Endometrium (tissue), 2 donors: ENCODE data around the gene FGD3.
"Not testable (repeated sequence)": the region's sequence is repeated elsewhere in the genome, so short reads cannot be mapped to it uniquely, and the experiment has no call there.

Experiments used
- FAIRE-seq: peaks from 2 replicates; lab custom pipeline; 2012; peaks lifted over from hg19 to GRCh38; lab: Jason Lieb, UNC
- donor health status: control.
- donor health status: control.

The FGD3 gene

DNA sequence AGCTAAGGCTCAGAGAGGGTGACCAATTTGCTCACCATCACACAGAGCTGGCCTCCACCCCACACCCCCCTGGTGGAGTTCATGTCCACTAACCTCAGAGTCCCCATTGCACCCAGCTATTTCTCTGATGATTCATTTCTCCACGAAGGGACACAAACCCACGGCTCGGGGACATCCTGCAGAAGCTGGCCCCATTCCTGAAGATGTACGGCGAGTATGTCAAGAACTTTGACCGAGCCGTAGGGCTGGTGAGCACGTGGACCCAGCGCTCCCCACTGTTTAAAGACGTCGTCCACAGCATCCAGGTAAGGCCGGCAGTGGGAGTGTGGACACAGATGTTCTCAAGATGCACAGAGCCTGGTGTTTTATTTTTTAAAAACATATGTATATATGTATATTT is 58.6 kb downstream of the FGD3 start:
- FAIRE-seq: no peak

DNA sequence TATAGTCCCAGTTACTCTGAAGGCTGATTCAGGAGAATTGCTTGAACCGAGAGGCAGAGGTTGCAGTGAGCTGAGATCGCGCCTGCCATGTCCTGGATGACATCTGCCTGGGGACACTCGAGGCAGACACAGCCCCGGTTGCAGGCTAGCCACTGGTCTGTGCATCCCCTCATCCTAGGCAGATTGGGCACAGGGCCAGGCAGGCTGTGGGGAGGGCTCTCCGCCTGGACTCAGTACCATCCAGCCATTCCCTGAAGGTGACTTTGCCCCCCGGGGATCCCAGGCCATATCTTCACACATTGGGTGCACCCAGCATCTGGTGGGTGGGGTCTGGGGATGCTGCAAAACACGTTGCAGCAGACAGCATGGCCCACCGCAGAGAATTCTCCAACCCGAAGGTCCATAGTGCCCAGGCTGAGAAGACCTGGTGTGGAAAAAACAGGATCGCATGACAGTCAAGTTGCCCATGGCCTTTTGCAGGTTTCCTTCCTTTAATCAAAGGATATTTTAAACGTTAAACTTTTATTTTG is 60.3 kb downstream of the FGD3 start:
- FAIRE-seq: no peak

DNA sequence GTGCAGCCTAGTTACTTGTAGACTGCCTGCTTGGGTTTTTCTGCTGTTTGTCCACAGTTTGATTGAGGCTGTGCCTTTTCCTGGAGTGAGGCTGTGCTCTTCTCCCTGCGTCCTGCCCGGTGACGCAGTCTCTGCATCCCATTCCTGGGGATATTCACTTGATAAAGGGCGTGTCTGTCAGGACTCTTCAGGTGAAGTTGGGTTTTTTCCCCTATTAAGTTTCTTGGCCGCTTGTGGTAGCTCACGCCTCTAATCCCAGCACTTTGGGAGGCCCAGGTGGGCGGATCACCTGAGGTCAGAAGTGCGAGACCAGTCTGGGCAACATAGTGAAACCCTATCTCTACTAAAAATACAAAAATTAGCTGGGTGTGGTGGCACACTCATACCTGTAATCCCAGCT is 61.1 kb downstream of the FGD3 start:
- no peak for FAIRE-seq

DNA sequence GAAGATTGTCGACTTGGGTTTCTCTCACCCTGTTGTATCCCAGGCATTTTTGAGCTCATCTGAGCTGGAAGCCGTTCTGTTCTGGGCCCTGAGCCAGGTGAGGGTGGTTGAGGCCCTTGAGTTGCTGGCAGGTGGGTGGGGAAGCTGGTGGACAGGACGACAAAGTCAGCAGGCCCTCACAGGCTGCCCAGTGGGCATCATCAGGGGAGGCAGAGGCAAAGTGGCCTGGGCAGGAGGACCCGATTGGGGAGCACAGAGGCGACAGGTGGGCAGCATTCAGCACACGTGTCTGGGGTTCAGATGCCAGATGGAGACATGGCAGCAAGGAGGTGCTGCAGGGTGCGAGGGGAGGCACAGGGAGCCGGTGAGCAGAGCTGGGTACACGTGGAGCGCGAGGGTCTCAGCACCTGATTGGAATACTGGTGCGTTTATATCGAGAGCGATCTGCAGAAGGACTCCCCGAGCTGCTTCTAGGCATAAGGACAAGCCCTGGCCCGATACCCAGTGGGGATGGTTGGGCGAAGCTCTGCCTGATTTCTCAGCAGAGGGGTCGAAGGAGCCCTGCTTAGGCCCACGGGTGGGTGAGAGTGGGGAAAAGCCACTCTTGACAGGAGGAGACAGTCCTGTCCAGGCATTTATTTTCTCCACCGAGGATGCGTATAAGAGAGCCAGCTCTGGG is 62.2 kb downstream of the FGD3 start:
- FAIRE-seq: no peak

DNA sequence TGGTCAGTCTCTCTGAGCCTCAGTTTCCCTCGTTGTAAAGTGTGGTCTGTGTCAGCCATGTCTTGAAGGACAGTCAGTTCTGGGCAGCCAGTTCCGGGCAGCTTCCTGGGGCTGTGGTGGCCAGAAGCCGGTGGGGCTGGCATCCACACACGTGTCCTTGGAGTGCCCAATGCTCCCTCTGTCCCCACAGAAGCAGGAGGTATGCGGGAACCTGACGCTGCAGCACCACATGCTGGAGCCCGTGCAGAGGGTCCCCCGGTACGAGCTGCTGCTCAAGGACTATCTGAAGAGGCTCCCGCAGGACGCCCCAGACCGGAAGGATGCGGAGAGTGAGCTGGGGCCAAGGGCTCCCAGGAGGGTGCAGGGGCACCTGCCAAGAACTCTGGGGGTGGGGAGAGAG is 62.7 kb downstream of the FGD3 start:
- no peak for FAIRE-seq

DNA sequence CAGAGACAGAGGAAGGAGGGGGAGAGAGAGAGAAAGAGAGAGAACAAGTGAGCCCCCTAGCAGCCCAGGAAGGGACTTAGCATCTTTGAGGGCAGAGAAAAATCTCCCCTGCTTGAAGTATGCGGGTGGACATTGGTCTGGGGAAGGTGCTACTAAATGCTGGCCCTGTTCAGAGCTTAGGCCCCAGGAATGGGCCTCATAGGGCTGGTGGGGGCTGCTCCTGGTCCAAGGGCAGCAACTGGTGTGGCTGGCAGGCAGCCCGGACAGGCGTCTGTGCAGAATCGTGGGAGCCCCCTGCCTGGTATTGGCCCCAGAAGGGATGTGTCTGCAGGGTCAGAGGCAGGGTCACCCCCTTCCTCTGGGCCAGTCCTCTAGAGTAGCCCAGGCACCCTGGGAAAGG is 63.4 kb downstream of the FGD3 start:
- FAIRE-seq: no peak

DNA sequence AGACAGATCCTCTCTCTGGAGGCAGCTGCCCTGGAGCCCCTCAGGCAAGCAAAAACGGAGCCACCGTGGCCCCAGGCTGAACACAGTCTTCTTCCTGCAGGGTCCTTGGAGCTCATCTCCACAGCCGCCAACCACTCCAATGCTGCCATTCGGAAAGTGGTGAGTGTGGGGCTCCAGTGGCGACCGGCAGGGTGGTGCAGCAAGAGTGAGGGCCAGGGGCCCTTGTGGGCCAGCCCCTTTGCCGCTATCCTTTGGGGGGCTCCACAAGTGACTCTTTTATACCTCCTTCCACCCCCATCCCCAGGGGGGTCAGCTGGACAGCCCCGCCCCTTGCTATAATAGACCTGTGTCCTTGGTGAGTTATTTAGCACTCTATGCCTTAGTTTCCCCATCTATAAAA is 63.8 kb downstream of the FGD3 start:
- FAIRE-seq: no peak

DNA sequence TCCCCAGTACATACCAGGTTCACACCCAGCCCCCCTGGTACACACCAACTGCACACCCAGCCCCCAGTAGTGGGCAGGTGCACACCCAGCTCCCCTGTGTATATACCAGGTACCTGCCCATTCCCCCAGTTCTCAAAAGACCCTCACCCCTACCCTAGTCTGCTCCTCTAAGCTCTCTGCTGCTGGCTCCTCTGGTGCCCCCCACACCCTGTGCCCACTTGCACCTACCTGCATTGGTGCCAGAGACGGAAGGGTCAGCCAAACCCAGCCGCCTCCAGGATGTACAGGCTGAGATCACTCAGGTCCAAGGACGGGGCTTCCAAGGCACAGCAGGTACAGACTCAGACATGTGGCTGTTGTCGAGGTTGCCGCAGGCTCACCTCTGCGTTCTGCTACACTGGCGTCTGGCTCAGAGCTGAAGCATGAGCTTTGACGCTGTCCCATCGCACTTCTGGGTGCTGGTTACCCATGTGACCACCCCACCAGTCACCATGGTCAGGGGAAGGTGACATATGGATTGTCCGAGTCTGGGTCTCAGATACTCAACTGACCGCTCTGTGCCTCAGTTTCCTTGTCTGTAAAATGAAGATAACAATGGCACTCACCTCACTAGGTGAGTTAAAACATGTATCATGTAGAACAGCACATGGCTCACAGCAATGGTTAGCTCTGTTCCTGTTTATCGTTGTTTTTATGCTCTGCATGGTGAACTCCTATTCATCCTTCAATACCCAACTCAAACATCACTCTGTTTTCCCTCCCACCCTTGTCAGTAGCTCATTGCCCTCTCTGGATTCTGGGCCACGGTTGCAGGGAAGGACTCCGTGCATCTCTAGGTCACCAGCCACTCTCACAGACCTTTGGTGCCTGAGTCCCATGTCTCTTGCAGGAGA is 65.9 kb downstream of the FGD3 start:
- no peak for FAIRE-seq

DNA sequence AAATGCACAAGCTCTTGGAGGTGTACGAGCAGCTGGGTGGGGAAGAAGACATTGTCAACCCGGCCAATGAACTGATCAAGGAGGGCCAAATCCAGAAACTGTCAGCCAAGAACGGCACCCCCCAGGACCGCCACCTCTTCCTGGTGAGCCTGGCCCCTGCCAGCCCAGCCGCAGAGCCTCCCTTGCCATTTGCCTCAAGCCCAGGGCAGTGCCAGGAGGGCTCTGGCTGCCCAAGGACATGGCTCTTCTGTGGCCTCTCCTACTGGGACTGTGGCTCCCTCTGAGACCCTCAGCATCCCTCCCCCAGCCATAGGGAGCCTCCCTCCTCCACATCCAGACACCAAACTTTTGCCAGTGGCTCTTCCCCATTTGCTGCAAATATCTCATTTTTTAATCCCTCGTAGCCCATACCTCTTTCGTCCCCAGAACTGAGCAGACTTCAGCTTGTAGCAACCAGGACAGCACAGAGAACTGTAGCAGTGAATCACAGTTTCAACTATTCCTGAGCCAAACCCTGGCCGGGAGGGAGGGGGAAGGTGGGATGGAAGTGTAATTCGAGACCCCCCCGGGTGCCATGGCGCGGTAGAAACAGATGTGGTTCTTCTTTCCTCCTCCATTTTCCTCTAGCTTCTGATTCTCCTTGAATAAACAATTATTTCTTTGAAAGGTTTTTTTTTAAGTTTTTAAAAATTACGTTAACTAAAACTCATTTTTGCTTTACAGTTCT is 66.7 kb downstream of the FGD3 start:
- FAIRE-seq: no peak

DNA sequence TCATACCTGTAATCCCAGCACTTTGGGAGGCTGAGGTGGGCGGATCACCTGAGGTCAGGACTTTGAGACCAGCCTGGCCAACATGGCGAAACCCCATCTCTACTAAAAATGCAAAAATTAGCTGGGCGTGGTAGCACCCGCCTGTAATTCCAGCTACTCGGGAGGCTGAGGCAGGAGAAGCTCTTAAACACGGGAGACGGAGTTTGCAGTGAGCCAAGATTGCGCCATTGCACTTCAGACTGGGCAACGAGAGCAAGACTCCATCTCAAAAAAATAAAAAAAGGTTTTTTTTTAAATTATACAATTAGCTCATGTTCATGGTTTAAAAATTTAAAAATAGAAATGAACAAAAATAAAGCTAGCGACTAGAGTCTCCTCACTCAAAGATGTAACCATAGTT is 67.9 kb downstream of the FGD3 start:
- not testable (repeated sequence) for FAIRE-seq

DNA sequence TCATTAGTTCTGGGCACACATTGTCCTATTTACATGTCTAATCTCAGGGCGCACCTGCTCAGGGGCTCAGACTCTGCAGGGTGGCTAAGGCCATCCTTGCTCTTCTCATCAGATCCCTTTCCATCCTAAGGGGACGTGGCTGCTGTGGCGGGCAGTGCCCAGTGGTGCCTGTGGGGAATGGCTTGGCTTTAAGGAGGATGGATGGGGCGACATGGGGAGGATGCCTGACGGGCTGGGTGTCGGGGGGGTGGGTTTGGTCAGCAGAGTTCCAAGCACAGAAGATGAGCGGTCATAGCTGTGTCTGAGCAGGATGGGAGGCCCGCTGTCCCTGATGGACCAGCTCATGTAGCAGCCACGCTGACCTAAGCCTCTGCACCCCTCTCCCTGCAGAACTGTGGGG is 70.3 kb downstream of the FGD3 start:
- no peak for FAIRE-seq

DNA sequence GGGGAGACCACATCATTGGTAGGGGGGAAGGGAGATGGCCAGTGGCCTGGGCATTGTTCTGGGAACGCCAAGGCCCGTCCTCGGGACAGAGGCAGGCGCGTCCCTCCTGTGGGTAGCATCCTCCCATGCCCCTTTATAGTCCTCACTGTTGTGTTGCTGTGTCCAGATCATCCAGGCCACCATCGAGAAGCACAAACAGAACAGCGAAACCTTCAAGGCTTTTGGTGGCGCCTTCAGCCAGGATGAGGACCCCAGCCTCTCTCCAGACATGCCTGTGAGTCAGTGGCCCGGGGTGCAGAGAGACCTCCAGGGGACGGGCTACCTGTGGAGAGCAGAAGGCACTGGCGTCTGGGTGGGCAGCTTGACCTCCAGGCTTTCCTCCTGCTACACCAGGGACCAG is 72.8 kb downstream of the FGD3 start:
- FAIRE-seq: no peak

DNA sequence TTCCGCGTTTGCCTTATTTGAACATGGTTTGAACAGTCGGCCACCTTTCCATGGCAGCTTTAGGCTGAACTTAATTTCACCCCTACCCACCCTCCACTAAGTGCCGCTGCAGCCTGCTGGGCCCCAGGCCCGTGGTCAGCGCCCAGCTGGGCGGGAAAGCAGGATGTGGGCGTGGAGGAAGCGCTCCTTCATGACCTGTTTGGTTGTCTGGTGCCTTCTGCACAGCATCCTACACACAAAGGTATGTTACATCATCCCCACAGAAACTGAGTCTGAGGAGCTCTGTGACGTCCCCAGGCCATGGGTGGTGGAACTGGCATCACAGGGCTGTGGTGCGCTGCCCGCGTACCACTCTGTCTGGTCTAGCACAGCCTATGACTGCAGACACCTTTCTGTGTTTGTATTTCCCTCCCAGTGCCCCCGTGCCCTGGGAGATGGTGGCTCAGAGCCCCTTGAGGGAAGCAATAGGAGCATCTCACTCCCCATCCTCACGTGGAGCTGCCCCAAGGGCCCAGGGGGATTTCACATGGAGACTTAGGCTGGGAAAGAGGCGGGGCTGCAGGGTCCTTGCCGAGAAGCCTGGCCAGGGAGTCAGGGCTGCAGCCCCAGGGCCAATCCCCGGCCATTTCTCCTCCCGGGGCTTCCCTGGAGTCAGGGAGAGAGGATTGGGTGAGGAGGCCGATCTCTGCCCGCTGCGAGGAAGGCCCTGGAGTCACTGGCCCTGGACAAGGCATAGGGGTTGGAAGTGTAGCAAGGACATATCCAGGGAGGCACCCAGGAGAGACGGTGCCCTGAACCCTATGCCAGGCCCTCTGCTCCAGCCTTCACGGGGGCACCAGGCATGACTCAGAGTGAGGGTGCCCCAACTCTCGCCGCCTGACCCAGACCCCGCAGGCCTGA is 73.7 kb downstream of the FGD3 start:
- no peak for FAIRE-seq

DNA sequence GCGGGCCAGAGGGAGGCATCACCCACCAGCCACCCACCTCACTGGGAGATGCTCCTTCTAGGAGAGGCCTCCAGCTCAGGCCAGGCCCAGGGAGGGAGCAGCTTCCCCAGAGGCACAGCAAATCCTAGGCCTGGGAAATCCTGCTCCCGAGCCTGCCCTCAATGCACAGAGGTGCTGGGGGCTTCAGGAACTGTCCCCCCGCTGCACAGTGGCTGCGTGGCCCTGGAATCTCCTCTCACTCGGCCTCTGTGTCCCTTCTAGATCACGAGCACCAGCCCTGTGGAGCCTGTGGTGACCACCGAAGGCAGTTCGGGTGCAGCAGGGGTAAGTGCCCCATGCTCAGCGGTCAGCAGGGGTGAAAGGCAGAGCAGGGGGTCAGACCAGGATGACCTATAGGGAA is 74.7 kb downstream of the FGD3 start:
- FAIRE-seq: no peak

DNA sequence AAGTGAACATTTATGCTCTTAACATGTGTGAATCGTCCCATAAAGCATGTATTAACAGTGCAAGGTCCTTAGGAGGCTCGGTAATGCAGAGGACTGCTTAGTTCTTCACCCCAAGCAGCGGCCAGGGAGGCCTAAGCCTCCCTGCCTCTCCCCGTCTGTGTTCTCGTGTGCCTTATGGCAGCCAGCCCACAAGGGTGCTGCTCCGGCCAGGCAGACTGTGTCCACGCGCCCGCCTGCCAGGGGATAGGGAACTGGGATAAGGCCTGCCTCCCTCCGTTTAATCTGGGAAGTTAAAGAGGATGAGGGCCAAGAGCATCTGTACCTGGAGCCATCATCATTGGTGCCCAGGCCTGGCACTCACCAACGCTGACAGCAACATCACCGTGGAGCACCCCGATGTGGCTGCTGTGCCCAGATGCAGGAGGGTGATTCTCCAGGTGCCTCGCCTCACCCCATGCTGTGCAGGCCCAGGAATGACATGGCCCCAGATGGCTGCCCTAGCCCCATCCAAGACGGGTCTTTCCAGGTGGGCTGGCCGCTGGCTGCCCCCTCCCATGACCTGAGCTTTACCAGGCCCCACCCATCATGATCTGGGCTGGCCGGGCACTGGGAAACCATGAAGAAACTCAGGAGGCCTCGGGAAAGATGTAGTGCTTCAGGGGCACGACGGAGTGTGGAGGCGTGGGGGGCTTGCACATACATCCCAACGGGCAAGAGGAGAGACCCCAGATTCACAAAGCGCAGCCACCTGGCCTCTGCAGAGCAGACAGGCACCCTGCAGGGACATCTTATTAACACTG is 75.6 kb downstream of the FGD3 start:
- FAIRE-seq: no peak

DNA sequence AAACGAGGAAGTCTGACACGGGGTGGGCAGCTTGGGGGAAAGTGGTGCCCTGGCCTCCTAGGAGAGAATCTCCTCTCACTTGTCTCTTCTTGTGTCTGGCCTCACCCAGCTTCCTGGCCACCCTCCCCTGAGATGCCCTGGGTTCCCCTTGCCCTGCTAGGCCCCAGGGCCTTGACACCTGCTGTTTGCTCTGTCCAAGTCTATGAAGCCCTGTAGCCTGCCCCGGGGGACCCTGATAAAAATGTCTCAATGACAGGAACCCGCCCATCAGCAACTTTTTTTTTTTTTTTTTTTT is 76.1 kb downstream of the FGD3 start:
- no peak for FAIRE-seq

DNA sequence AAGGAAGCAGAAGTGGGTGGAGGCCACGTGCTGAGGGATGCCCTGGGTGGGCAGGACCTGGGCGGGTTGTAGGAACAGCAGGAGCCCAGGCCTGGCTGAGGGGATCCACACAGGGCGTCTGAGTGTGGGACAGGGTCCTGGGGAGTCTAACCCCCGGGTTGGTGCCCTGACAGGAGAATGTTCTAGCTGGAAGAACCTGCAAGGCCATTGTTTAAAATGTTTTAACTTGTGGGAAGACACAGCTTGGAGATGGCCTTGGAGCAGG is 77.3 kb downstream of the FGD3 start:
- no peak for FAIRE-seq

DNA sequence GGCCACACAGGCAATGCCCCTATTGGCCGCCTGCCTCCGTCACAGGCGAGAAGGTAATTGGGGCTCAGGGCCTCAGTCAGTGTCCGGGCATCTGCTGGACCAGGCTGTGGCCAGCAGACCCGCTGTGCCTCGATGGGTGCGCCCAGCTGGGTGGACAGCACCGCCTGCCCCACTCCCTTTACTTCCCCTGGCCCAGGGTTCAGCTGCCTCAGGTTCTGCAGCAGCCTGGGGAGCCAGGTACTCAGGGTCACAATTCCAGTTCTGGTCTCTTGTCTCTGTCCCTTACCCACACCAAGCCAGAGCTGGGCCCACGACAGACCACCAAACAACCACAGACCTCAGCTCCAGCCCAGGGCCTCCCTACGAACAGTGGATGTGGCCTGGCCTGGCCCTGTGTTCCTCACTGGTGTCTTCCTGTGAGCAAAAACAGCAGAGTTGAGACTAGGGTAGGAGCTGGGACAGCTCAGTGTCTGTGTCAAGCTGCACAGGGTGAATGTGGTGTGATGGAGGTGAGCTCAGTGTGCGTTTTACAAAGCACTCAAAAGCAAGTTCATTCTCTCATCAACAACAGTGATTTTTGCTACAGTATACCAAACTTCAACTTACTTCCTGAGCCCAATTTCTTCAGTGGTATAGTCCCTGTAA is 77.8 kb downstream of the FGD3 start:
- FAIRE-seq: no peak

DNA sequence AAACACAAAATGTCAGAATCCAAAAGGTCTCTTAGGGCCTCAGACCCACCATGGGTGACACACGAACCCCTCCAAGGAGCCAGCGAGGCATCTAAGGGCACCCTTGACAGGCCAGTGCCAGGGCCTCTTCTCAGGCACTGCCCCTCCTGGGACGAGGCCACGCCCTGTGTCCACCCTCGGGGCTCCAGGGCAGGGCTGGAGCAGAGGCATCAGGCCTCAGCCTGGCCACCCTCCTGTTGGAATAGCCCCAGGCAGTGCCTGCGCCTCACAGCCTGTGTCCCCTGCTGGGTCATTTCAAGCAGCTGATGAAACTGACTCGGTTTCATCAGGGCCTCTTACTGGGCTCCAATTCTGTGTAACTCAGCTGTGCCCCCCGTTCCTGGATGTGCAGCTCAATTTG is 78.4 kb downstream of the FGD3 start:
- FAIRE-seq: no peak

DNA sequence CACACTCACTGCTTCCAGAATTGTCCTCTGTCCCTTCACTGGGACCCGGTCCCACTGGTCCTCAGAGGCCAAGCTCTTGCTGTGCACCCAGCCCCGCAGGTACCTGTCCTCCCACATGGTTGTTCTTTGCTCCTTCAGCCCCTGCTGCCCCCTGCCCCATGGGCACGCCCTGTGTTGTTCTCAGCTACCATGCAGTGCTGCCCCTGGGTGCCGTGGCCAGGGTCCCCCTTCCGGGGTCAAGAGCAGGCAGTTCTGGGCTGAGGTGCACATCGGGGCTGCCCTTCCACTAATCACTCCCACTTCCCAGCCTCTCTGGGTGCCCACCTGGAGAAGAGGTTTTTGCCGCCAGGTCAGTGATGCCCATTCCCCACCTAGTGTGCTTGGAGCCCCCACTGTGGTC is 79.3 kb downstream of the FGD3 start:
- FAIRE-seq: no peak

DNA sequence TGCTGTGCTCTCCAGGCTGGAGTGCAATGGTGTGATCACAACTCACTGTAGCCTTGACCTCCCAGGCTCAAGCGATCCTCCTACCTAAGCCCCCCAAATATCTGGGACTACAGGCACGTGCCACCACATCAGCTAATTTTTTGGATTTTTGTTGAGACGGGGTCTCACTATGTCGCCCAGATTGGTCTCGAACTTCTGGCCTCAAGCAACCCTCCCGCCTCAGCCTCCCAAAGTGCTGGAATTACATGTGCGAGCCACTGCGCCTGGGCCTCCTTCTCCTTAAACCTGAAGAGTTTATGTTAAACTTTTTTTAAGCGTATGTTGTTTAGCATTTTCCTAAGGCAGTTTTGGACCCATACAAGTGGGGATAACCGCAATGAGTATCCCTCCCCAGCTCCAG is 80.4 kb downstream of the FGD3 start:
- FAIRE-seq: no peak
